Measurements from ENCODE around the gene LY6G5C.

- TF ChIP-seq EZH2 (IDR thresholded peaks at IDR 0.05; ENCODE audit: borderline replicate concordance, insufficient read depth, low read depth, low read length, poor library complexity, severe bottlenecking) = no peak
- TF ChIP-seq CTCF (IDR thresholded peaks at IDR 0.05) = no peak
Observed at GRCh38 chr6:31657406-31658157, 23.3 kb downstream of the LY6G5C start.

Measured in B cell (primary cell).